HG02759 (cell line): Measurements from ENCODE around the gene CACNG8.

Source experiments
- ATAC-seq: cut with Tn5 transposase; IDR thresholded peaks from one replicate; pipeline ENCODE4 v1.9.1; 2021; ENCODE audit warnings: mild to moderate bottlenecking, moderate library complexity; ENCODE audit not compliant: unreplicated experiment

CACNG8 gene

GRCh38 chr19:53992211-53992610 is 29.5 kb downstream of the CACNG8 start:
- ATAC-seq = no peak

DNA sequence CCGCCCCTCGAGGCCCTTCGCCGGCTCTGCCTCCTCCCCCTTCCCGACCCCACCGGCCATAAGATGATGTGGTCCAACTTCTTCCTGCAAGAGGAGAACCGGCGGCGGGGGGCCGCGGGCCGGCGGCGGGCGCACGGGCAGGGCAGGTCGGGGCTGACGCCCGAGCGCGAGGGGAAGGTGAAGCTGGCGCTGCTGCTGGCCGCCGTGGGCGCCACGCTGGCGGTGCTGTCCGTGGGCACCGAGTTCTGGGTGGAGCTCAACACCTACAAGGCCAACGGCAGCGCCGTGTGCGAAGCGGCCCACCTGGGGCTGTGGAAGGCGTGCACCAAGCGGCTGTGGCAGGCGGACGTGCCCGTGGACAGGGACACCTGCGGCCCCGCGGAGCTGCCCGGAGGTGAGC is 30.1 kb downstream of the CACNG8 start:
- ATAC-seq = no peak

DNA sequence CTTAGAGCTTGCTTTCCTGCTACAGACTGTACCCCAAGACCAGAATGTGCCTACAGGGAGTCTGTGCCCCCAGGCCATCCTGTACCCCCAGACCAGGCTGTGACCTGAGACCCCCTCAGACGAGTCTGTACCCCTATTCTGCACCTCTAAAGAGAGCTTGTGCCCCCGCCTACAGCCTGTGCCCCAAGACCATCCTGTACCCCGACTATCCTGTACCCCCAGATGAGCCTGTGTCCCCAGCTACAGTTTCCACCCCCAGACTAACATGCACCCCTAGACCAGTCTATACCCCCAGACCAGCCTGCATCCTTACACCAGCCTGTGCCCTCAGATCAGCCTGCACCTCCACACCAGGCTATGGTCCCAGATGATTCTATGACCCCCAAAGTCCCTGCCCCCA is 30.7 kb downstream of the CACNG8 start:
- no peak for ATAC-seq

DNA sequence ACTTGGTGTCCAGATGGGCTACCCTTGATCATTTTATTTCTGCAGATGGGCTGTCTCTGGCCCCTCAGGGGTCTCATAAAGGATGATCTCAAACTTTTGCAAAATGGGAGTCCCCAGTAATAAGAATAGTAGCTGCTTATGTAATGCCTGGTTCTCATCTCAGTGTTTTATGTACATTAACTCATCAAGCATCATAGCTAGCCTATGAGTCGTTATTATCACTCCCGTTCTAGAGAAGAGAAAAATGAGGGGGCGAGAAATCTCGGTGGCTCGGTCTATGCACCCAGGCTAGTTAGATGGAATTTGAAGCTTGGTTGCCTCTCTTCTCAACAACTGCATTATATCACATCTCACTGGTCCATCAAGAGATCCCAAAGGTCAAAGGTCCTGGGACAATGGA is 32.1 kb downstream of the CACNG8 start:
- no peak for ATAC-seq

DNA sequence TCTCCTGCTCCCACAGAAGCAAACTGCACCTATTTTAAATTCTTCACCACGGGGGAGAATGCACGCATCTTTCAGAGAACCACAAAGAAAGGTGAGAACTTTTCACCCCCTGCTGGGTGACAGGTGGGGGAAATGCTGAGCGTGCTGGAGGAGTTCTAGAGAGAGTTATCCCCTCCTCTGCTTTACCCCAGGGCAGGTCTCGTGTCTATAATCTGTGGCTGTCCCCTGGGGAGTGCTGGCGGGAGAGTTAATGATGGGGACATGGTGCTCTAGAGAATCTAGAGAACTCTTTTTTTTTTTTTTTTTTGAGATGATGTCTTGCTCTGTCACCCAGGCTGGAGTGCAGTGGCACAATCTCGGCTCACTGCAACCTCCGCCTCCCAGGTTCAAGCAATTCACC is 35.5 kb downstream of the CACNG8 start:
- no peak for ATAC-seq

DNA sequence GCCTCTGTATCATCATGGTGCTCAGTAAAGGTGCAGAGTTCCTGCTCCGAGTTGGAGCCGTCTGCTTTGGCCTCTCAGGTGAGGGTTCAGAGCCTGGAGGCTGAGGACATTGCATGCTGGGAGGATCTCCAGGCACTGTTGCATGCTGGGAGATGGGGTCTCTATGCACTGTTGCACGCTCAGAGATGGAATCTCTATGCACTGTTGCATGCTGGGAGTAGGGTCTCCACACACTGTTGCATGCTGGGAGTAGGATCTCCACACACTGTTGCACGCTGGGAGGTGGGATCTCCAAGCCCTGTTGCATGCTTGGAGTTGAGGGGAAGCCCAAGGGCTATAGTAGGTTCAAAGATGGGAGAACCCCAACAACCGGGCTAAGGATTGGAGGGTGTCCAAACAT is 37.0 kb downstream of the CACNG8 start:
- no peak for ATAC-seq

DNA sequence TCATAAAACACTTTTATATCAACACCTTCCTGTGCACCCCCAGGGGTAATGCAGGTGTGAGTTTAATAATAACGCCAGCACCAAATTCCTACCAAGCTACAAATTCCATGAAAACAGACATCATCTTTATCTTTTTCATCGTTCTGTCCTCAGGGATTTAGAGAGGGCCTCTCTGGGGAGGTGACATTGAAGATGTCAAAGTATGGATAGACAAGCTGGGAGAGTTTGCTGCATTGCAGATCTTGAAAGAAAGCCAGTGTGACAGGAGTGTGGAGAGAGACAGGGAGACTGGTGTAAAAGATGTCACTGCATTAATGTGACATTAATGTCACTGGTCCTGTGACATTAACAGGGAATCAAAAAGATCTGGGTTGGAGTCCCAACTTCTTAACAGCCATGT is 38.8 kb downstream of the CACNG8 start:
- ATAC-seq = no peak

- ATAC-seq = no peak
These were observed 40.0 kb downstream of the CACNG8 start for GRCh38 chr19:54002495-54003315.

DNA sequence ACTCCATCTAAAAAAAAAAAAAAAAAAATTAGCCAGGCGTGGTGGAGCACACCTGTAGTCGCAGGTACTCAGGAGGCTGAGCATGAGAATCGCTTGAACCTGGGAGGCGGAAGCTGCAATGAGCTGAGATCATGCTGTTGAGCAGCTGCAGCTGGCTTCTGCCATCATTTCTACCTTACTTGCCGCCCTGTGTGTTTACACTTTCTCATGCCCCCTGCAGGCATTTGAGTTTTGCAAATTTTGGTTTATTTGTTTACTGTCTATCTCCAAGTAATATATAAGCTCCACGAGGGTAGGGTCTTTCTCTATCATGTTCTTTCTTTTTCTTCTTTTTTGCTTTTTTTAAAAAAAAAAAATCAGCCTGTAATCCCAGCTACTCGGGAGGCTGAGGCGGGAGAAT is 46.7 kb downstream of the CACNG8 start:
- no peak for ATAC-seq

GRCh38 chr19:54010474-54010873 is 47.7 kb downstream of the CACNG8 start:
- ATAC-seq = no peak

GRCh38 chr19:54011507-54012211 is 48.9 kb downstream of the CACNG8 start:
- no peak for ATAC-seq

- ATAC-seq = no peak
These were observed 51.1 kb downstream of the CACNG8 start for GRCh38 chr19:54013866-54014265.

GRCh38 chr19:54014920-54015560 is 52.3 kb downstream of the CACNG8 start:
- no peak for ATAC-seq

DNA sequence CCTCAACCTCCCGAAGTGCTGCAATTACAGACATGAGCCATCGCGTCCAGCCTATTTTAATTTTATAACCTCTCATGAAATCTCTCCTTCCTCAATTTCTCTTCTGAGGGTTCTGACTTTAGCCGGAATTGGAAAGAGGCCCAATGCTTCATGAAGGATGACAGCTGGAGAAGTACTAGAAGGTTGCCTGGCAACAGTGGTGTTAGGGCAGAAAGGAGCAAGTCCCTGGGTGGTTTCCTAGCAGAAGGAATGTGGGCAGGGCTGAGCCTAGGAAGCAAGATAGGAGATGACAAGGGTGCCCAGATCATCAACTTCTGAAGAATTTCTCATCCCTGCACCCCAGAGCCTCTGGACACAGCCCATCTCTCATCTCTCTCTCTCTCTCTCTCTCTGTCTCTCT is 54.5 kb downstream of the CACNG8 start:
- no peak for ATAC-seq

DNA sequence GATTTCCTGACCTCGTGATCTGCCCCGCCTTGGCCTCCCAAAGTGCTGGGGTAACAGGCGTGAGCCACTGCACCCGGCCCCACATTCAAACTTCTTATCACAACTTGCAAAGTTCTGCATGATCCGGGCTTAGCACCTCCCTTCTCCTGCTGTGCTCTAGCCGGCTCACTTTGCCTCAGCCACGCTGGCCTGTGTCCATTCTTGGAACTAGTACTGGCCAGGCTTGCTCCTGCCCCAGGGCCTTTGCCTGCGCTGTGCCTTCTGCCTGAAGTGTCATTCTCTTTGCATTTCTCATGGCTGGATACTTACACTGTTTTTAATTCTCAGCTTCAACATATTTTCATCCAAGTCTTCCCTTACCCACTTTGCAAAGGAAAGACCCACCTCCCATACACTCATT is 58.6 kb downstream of the CACNG8 start:
- ATAC-seq = no peak

DNA sequence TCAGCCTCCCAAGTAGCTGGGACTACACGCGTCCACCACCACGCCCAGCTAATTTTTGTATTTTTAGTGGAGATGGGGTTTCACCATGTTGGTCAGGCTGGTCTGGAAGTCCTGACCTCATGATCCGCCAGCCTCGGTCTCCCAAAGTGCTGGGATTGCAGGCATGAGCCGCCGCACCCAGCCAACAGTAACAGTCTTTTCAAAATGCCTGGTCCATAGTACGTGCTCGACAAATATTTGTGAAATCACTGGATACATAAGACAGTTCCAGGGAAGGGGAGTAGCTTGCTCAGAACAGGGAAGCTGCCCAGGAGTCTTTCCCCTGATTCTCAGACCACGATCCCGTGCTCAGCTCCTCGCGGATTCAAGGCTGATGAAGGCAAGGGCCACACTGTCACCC is 59.2 kb downstream of the CACNG8 start:
- ATAC-seq = no peak

DNA sequence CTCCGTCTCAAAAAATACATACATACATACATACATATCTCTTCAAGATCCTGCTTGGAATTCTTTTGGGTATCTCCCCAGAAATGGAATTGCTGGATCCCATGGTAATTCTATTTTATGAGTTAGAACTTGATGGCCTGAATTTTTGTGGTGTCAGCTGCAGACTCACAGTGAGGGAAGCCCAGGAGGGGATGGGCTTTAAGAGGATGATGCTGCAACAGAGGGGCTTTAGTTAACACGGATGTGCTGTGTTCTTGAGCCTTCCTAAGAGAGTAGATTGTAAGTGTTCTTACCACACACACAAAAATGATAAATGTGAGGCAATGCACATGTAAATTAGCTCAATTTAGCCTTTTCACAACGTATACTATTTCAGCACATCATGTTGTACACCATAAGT is 60.5 kb downstream of the CACNG8 start:
- no peak for ATAC-seq

- no peak for ATAC-seq
These were observed 61.9 kb downstream of the CACNG8 start for GRCh38 chr19:54024660-54025059.

- no peak for ATAC-seq
These were observed 63.9 kb downstream of the CACNG8 start for GRCh38 chr19:54026656-54027055.

GRCh38 chr19:54029301-54029700 is 66.6 kb downstream of the CACNG8 start:
- ATAC-seq = no peak

- no peak for ATAC-seq
These were observed 67.3 kb downstream of the CACNG8 start for GRCh38 chr19:54029930-54030490.
